GM19395 (cell line): Measurements from ENCODE around the gene LCE1C.

Experiments
- ATAC-seq: cut with Tn5 transposase; IDR thresholded peaks from one replicate; pipeline ENCODE4 v1.9.1; 2021; ENCODE audit warnings: mild to moderate bottlenecking, moderate library complexity; ENCODE audit not compliant: unreplicated experiment

Gene LCE1C

DNA sequence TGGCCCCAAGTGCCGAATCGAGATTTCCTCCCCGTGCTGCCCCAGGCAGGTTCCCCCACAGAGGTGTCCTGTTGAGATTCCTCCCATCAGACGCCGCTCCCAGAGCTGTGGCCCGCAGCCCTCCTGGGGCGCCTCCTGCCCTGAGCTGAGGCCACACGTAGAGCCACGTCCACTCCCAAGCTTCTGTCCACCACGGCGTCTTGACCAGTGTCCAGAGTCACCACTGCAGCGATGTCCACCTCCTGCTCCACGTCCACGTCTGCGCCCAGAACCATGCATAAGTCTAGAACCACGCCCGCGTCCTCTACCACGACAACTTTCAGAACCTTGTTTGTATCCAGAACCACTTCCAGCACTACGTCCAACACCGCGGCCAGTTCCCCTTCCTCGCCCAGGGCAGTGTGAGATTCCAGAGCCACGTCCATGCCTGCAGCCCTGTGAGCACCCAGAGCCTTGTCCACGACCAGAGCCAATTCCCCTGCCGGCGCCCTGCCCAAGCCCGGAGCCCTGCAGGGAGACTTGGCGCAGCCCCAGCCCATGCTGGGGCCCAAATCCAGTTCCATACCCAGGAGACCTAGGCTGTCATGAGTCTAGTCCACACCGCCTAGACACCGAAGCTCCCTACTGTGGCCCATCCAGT lies 45.8 kb downstream of the LCE1C start:
- ATAC-seq, result no peak

DNA sequence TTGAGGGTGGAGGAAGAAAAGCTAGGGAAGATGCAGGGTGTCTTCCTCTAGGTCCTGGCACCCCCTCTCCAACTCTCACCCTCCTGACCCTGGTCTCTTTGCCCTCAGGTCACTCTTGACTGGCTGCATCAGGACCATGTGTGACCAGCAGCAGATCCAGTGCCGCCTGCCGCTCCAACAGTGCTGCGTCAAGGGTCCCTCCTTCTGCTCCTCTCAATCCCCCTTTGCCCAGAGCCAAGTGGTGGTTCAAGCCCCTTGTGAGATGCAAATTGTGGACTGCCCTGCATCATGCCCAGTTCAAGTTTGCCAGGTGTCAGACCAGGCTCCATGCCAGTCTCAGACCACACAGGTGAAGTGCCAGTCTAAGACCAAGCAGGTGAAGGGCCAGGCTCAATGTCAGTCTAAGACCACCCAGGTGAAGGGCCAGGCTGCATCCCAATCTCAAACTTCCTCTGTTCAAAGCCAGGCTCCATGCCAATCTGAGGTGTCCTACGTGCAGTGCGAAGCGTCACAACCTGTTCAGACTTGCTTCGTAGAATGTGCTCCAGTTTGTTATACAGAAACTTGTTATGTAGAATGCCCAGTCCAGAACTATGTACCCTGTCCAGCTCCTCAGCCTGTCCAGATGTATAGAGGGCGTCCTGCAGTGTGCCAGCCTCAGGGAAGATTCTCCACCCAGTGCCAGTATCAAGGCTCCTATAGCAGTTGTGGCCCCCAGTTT lies 46.8 kb downstream of the LCE1C start:
- ATAC-seq, result no peak

DNA sequence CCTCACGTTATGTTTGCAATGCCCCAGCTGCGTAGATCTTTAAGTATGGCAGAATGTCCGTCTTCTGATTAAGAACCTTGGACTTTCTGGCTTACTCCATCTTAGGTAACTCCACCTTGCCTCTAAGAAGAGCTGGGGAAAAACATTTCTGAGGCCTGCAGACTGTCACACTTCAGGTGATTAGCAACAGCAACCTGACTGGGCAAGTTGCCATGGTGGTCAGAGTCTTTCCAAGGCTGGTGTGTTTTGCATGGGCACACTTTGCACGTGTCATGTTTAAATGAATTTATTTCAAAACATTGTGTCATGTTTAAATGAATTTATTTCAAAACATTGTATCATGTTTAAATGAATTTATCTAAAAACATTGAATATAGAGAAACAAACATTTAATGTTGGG lies 47.8 kb downstream of the LCE1C start:
- ATAC-seq, result no peak

DNA sequence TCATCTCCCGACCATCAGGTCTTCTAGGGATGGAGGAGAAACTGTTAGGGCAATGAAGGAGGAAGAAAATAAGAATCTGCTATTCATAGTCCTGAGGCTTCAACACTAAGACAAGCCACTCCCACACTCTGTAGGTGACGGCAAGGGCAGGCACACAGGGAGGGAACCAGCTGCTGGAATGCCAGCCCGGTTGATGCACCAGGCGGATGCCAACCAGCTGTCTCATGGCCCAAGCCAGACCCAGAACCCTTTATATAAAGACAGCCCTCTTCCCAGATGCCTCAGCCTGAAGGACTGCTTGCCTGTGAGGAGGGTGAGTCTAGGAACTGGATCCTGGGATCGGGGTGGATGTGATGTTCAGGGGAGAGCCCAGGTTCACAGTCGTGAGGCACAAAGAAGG lies 48.7 kb downstream of the LCE1C start, which contains the start of gene KPRP:
KPRP (plus strand) TSS at position 279 of the 400 bp plus-strand sequence. CDS start 1,564 bp downstream, outside the sequence.
- no peak for ATAC-seq

DNA sequence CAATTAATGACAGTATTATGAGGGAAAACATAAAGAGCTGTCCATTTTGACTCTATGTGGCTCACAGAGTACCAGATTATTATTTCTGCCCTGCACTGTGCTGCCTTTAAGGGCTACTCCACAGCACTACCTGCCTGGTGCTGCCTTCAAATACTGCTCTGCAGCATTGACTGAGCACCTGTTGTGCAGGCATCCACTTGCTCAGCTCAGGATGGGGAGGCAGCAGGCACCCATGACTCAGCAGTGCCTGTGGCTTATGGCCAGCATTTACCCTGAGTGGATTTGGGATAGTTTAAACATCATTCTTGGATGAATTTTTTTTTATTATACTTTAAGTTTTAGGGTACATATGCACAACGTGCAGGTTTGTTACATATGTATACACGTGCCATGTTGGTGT lies 49.6 kb downstream of the LCE1C start:
- no peak for ATAC-seq
